DND-41 (cell line): Measurements from ENCODE around the gene OPRL1.

Source experiments
- EZH2 ChIP-seq: IDR thresholded peaks from 3 replicates; pipeline ENCODE4 v1.6.1; 2012; ENCODE audit warnings: borderline replicate concordance, low read depth, mild to moderate bottlenecking, moderate library complexity, low read length, inconsistent platforms; ENCODE audit not compliant: severe bottlenecking
- TF ChIP-seq, protein P1 (sequence below): IDR thresholded peaks from 2 replicates; pipeline ENCODE4 v1.5.1; 2012; ENCODE audit warnings: borderline replicate concordance, low read length, moderate library complexity, mild to moderate bottlenecking; ENCODE audit not compliant: poor library complexity, severe bottlenecking; ENCODE audit errors: extremely low read depth

DNA sequence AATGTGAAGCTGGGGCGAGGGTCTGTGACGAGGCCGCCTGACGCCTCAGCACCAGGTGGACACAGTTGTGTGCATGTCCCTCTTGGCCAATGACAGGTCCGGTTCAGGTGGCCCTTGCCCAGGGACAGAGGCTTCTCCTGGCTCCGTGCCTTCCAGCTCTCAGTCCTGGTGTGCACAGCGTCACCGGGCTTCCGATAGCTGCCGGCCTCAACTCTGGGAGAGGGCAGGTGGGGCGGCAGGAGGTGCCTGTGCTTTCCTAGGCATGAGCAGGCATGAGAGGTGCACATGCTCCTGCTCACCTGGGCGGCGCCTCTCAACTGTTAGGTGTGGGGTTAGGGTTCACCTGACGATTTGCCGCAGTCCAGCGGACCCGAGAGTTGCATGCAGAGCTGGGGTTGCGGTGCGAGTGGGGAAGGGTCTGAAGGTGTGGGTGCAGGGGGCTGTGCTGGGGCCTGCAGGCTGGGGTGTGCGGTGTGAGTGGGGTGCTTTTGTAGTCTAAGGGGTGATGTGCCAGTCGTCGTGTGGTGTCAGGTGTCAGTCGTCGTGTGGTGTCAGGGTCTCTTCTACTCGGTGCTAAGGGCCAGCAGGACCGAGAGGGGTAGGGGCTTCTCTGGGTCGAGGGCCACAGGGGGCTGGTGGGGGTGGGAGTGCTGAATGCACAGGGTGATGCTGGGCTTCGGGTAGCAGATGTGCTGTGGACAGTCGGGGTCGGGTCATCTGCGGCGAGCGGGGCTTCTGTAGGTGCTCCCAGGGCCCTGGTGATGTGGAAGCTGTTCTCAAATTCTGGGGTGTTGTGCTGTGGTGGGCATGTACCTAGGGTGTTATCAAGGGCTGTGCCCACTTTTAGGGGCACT is 26.7 kb upstream of the OPRL1 start:
- TF ChIP-seq, protein P1, sequence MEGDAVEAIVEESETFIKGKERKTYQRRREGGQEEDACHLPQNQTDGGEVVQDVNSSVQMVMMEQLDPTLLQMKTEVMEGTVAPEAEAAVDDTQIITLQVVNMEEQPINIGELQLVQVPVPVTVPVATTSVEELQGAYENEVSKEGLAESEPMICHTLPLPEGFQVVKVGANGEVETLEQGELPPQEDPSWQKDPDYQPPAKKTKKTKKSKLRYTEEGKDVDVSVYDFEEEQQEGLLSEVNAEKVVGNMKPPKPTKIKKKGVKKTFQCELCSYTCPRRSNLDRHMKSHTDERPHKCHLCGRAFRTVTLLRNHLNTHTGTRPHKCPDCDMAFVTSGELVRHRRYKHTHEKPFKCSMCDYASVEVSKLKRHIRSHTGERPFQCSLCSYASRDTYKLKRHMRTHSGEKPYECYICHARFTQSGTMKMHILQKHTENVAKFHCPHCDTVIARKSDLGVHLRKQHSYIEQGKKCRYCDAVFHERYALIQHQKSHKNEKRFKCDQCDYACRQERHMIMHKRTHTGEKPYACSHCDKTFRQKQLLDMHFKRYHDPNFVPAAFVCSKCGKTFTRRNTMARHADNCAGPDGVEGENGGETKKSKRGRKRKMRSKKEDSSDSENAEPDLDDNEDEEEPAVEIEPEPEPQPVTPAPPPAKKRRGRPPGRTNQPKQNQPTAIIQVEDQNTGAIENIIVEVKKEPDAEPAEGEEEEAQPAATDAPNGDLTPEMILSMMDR = no peak
- TF ChIP-seq EZH2 = no peak
